Stomach (tissue), 4 donors: ENCODE results near the gene DIAPH2.

Experiments used
- POLR2A ChIP-seq, 4 donors: fragments of 450-650 bp; IDR thresholded peaks; one replicate each; pipeline ENCODE4 v1.6.1; 2016; ENCODE audit warnings: antibody characterized with exemption in 4 of 4, control low read depth in 2 of 4, mild to moderate bottlenecking in 1 of 4, moderate library complexity in 1 of 4
- POLR2AphosphoS5 ChIP-seq, 3 donors: sonication (generic); formaldehyde crosslinking; IDR thresholded peaks; one replicate each; pipeline ENCODE4 v1.6.1; 2016; ENCODE audit warnings: antibody characterized with exemption in 3 of 3
- TF ChIP-seq, protein P1 (sequence below), 7 experiments: fragments of 450-650 bp in 4 of 7; fragments of 200-600 bp in 3 of 7; sonication (generic) in 3 of 7; IDR thresholded peaks; one replicate each; pipeline ENCODE4 v1.5.1; 2016 to 2019; ENCODE audit warnings: antibody characterized with exemption in 7 of 7, control low read depth in 2 of 7, mild to moderate bottlenecking in 1 of 7

DNA sequence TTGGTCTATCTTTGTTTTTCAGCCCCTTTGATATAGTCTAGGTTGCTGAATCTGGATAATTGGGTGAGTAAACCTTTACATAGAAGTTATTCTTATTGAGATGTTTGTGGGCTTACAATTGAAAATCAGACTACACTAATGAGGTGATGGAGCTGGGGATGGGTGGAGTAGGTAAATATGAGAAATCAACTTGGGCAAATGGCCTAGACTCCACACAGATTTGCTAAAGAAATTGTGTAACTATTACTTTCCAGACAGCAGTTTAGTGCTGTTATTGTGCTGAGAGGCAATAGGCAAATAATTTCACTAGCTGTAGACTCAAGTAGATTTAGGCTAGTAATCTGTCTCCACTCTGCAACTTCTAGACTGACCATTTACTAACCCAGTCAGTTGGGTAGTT, 8.2 kb downstream of the DIAPH2 start:
- TF ChIP-seq POLR2AphosphoS5 (IDR thresholded peaks at IDR 0.05): no peak
- TF ChIP-seq, protein P1, sequence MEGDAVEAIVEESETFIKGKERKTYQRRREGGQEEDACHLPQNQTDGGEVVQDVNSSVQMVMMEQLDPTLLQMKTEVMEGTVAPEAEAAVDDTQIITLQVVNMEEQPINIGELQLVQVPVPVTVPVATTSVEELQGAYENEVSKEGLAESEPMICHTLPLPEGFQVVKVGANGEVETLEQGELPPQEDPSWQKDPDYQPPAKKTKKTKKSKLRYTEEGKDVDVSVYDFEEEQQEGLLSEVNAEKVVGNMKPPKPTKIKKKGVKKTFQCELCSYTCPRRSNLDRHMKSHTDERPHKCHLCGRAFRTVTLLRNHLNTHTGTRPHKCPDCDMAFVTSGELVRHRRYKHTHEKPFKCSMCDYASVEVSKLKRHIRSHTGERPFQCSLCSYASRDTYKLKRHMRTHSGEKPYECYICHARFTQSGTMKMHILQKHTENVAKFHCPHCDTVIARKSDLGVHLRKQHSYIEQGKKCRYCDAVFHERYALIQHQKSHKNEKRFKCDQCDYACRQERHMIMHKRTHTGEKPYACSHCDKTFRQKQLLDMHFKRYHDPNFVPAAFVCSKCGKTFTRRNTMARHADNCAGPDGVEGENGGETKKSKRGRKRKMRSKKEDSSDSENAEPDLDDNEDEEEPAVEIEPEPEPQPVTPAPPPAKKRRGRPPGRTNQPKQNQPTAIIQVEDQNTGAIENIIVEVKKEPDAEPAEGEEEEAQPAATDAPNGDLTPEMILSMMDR (IDR thresholded peaks at IDR 0.05): no peak
- no peak for TF ChIP-seq POLR2A (IDR thresholded peaks at IDR 0.05)
